GM18526 (cell line): ENCODE results near the gene FBXW5.

Experiments
- POLR2A ChIP-seq: IDR thresholded peaks from 3 replicates; pipeline ENCODE4 v1.6.1; 2011; ENCODE audit not compliant: insufficient read length; ENCODE audit errors: extremely low read depth

Gene FBXW5

GRCh38 chr9:136958898-136959850, 14.6 kb upstream of the FBXW5 start:
- TF ChIP-seq POLR2A, result no peak

GRCh38 chr9:136958473-136958872, 13.9 kb upstream of the FBXW5 start:
- no peak for TF ChIP-seq POLR2A

GRCh38 chr9:136957901-136958300, 13.4 kb upstream of the FBXW5 start:
- TF ChIP-seq POLR2A, result no peak

GRCh38 chr9:136957461-136957860, 12.9 kb upstream of the FBXW5 start:
- no peak for TF ChIP-seq POLR2A

GRCh38 chr9:136956604-136957003, 12.1 kb upstream of the FBXW5 start:
- TF ChIP-seq POLR2A, result no peak

GRCh38 chr9:136955943-136956335, 11.4 kb upstream of the FBXW5 start:
- no peak for TF ChIP-seq POLR2A

- no peak for TF ChIP-seq POLR2A
Measured at GRCh38 chr9:136955202-136955942, 10.8 kb upstream of the FBXW5 start.

- TF ChIP-seq POLR2A, result no peak
Measured at GRCh38 chr9:136954270-136955083, 9.9 kb upstream of the FBXW5 start.

- TF ChIP-seq POLR2A, result no peak
Measured at GRCh38 chr9:136953771-136954269, 9.3 kb upstream of the FBXW5 start.

GRCh38 chr9:136952876-136953770, 8.6 kb upstream of the FBXW5 start:
- no peak for TF ChIP-seq POLR2A

GRCh38 chr9:136952321-136952850, 7.8 kb upstream of the FBXW5 start:
- no peak for TF ChIP-seq POLR2A

- no peak for TF ChIP-seq POLR2A
Measured at GRCh38 chr9:136951541-136952320, 7.2 kb upstream of the FBXW5 start, which contains the start of gene LCN12. TSS of gene LCN12 (plus strand) at chr9:136952273. CDS start at chr9:136952328, 55 bp downstream.
